Stimulated activated CD4-positive, alpha-beta T cell treated with anti-CD3 and anti-CD28 coated beads, Interleukin-1b, Interleukin-23, amount 100 ng/mL, for 48 hours (primary cell): ENCODE data around the gene MBD2.
"Not testable (repeated sequence)": the region's sequence is repeated elsewhere in the genome, so short reads cannot be mapped to it uniquely, and the experiment has no call there.

Experiments
- DNase-seq: peaks from one replicate; pipeline ENCODE4 v3.0.0-alpha.2; 2020

MBD2 gene, protein sequence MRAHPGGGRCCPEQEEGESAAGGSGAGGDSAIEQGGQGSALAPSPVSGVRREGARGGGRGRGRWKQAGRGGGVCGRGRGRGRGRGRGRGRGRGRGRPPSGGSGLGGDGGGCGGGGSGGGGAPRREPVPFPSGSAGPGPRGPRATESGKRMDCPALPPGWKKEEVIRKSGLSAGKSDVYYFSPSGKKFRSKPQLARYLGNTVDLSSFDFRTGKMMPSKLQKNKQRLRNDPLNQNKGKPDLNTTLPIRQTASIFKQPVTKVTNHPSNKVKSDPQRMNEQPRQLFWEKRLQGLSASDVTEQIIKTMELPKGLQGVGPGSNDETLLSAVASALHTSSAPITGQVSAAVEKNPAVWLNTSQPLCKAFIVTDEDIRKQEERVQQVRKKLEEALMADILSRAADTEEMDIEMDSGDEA

DNA sequence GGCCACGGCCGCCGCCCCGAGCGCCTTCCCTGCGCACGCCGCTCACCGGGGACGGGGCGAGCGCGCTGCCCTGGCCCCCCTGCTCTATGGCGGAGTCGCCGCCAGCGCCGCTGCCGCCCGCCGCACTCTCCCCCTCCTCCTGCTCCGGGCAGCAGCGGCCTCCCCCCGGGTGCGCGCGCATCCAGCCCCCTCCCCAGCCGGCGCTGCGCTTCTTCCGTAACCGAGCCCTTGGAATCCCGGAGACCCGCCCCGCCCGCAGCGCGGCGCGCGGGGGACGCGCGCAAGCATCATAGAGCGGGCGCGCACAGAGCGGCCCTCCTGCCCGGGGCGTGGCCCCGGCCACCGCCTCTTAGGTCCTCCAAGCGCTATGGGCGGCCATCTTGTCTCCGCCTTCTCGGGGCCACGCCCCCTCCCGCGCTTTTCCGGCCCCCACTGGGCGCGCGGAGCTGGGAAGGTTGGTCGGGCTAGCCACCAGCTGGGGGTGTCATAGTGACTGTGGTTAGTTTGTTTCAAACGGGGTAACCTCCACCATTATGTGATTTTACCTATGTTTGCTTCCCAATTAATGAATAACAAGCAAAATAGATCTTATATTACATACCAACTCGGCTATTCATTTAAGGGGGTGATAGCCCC lies at the start of gene MBD2:
Gene MBD2, minus strand, starts transcription at position 291 of the 636 bp plus-strand sequence. Its CDS starts 110 bp downstream, at position 181.
- peak; percentile 94 for DNase-seq

- DNase-seq, result peak; percentile 67
Observed at GRCh38 chr18:54269893-54270844, 45.7 kb upstream of the MBD2 start.

- DNase-seq, result no peak
Observed at GRCh38 chr18:54268751-54269150, 44.3 kb upstream of the MBD2 start.

DNA sequence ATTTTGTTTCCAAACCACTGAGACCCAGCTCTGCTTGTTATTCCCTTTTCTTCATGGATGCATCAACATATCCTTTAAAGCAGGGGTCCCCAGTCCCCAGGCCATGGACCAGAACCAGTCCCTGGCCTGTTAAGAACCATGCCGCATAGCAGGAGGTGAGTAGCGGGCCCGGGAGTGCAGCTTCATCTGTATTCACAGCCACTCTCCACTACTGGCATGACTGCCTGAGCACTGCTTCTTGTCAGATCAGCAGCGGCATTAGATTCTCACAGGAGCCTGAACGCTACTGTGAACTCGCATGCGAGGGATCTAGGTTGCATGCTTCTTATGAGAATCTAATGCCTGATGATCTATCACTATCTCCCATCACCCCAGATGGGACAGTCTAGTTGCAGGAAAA lies 43.2 kb upstream of the MBD2 start:
- DNase-seq, result no peak

DNA sequence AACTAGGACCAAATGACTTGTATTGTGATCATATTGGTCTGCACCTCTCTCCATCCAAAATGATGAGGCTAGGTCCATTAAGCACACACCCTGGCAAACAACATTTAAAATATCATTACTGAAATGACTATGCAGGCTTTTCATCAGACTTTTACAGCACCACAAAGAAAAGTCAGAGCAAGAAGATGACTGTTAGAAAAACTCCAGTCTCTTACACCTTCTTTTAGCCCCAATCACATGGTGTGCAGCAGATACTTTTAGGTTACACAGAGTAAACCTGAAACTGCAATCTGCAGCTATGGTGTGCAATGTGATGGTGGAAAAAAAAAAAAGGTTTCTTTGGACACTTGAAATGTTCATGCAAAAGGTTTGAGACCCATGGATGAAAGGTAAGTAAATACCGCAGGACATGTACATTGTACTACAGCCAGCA lies 39.5 kb upstream of the MBD2 start:
- DNase-seq, result no peak

DNA sequence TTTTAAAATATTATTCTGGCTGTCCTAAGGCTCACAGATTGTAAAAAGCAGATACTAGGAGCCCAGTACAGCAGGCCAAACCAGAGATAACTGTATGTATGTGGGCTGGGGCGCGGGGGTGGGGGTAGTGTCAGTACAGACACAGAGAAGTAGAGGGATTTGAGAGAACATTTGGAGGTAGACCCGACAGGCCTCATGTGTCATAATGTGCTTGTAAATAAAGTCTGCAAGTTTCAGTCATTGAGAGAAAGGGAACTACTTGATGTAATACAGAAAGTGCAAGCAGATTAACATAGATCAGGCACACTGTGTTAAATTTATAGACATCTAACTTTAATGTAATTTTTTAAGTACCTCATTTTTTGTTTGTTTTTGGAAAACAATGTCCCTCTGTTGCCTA lies 37.4 kb upstream of the MBD2 start:
- peak; percentile 69 for DNase-seq

DNA sequence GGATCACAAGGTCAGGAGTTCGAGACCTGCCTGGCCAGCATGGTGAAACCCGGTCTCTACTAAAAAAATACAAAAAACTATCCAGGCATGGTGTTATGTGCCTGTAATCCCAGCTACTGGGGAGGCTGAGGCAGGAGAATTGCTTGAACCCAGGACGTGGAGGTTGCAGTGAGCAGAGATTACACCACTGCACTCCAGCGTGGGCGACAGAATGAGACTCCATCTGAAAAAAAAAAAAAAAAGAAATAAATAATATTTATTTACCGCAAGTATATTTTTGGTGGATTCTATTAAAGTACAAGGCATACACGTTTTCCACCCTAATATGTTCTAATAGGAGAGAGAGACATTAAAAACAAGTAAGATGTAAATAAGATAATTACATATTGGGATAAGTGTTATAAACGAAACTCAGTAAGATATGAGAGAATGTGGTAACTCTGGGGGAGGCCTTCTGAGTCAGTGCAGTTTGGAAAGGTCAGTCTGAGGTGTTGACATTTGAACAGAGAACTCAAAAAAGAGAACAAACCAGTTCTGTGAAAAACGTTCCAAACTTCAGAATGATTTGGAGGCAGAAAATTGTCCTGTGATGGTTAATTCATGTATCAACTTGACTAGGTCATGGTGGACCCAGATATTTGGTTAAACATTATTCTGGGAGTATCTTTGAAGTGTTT lies 36.1 kb upstream of the MBD2 start:
- DNase-seq, result no peak

GRCh38 chr18:54257818-54258217 lies 33.3 kb upstream of the MBD2 start:
- DNase-seq, result not testable (repeated sequence)

DNA sequence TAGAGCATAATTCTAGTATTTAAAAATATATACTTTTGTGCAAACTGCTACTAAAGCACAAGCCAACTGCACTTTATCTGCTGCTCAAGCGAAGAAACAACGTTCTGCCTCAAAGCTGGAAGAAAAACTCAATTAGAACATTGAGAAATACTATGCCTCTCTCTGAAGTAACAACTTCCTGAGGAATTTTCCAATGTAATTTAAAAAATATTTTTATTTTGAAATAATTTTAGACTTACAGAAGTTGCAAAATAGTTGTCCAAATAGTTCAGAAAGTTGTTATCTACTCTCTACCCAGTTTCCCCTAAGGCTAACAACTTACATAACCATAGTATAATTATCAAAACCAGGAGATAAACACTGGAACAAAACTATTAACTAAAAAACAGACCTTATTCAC lies 32.5 kb upstream of the MBD2 start:
- DNase-seq, result no peak

DNA sequence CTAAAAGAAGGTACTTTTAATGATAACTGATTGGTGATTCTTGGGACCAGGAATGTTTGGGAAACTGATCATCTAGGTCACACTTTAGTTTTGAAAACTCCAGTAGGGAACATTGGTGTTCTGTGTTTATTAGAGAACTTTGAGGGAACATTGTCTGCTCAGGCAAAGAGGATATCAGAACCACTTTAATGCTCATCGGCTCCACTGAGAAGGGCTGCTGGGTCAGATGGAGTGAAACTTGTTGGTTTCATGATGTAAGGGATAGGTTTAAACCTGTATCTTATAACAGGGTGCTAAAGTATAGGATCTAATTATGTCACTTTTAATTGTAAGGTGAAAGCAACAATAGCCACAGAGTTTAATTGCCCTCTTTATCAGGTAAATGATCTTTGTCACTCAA lies 30.7 kb upstream of the MBD2 start:
- no peak for DNase-seq

GRCh38 chr18:54254265-54254758 lies 29.8 kb upstream of the MBD2 start:
- no peak for DNase-seq

GRCh38 chr18:54251606-54252390 lies 27.3 kb upstream of the MBD2 start:
- DNase-seq, result no peak

GRCh38 chr18:54250846-54251261 lies 26.4 kb upstream of the MBD2 start:
- DNase-seq, result no peak

GRCh38 chr18:54247511-54248175 lies 23.2 kb upstream of the MBD2 start:
- no peak for DNase-seq

- DNase-seq, result no peak
Observed at GRCh38 chr18:54242327-54242726, 17.9 kb upstream of the MBD2 start.

GRCh38 chr18:54241483-54241882 lies 17.0 kb upstream of the MBD2 start:
- no peak for DNase-seq

DNA sequence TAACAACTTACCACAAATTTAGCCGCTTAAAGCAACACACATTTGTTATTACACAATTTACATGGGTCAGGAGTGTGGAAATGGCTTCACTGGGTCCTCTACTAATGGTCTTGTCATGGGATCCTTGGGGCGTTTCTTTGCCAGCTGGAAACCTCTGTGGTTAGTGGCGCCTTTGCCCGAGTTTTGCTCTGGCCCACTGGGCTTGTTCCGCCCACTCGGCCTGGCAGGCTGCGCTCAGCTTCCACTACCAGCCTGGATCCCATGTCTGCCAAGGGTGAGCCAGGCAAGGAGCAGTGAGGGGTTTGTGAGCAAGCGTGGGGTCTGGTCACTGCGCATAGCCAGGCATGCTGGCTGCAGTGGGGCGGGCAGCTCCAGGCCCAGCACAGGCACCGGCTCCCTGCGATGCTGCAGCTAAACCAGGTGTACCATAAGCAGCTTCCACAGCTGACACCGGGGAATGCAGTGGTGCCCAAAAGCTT lies 16.2 kb upstream of the MBD2 start:
- no peak for DNase-seq

DNA sequence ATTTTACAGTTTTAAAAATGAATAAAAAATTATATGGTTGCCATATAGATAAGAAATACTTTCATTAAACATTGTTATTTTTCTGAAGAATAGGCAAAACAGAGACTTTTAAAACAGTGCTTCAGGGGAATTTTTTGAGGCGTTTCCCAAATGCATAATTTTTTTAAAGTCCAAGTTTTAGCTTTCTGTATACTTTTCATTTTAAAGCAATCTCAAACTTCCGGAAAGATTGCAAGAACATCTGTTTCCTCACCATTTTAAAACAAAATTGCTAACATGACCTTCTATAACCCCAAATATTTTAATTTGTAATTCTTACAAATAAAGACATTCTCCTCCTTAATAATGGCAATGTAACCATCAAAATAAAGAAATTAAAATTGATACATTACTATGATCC lies 15.1 kb upstream of the MBD2 start:
- DNase-seq, result no peak

GRCh38 chr18:54239091-54239490 lies 14.6 kb upstream of the MBD2 start:
- no peak for DNase-seq

- no peak for DNase-seq
Observed at GRCh38 chr18:54238173-54238936, 13.9 kb upstream of the MBD2 start.
